Vagina (tissue), 2 donors: ENCODE data around the gene EIF2AK3.

ENCODE experiments used
- POLR2A ChIP-seq, 2 donors: fragments of 450-650 bp; IDR thresholded peaks; one replicate each; pipeline ENCODE4 v1.6.1; 2017; ENCODE audit warnings: antibody characterized with exemption in 2 of 2, mild to moderate bottlenecking in 2 of 2, moderate library complexity in 2 of 2
- TF ChIP-seq, protein P1 (sequence below), 3 experiments: fragments of 450-650 bp in 2 of 3; fragments of 200-600 bp in 1 of 3; sonication (generic) in 1 of 3; IDR thresholded peaks; one replicate each; pipeline ENCODE4 v1.5.1; 2017 to 2019; ENCODE audit warnings: antibody characterized with exemption in 3 of 3, mild to moderate bottlenecking in 2 of 3, moderate library complexity in 2 of 3

DNA sequence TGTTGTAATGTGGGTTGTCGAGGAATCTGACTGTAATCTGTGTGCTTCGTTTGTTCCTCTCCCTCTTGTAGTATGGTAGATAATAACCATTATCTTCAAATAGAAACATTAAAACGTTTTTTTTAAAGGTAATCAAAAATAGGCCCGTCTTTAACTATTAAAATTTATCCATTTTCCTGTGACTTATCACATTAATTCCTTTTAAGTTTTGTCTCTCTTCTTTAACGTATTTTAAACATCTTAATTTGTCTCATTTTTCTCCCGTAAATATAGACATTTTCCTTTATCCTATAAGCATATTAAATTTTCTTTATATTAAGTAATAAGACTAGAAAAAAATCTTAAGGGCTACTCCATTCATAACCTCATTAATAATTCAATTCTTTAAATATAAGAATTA is 41.3 kb downstream of the EIF2AK3 start:
- TF ChIP-seq, protein P1, sequence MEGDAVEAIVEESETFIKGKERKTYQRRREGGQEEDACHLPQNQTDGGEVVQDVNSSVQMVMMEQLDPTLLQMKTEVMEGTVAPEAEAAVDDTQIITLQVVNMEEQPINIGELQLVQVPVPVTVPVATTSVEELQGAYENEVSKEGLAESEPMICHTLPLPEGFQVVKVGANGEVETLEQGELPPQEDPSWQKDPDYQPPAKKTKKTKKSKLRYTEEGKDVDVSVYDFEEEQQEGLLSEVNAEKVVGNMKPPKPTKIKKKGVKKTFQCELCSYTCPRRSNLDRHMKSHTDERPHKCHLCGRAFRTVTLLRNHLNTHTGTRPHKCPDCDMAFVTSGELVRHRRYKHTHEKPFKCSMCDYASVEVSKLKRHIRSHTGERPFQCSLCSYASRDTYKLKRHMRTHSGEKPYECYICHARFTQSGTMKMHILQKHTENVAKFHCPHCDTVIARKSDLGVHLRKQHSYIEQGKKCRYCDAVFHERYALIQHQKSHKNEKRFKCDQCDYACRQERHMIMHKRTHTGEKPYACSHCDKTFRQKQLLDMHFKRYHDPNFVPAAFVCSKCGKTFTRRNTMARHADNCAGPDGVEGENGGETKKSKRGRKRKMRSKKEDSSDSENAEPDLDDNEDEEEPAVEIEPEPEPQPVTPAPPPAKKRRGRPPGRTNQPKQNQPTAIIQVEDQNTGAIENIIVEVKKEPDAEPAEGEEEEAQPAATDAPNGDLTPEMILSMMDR (IDR thresholded peaks at IDR 0.05), result no peak
- TF ChIP-seq POLR2A (IDR thresholded peaks at IDR 0.05), result no peak
